Kidney (tissue), 14 donors: Measurements from ENCODE around the gene EIF4ENIF1. TPM values are rescaled to one million over a fixed set of nuclear protein-coding genes. Genes with fewer than 3 reads are reported as not detected.

ENCODE experiments used
- DNase-seq, 5 donors: peaks; one replicate each; pipeline ENCODE4 v3.0.0-alpha.2; 2013 to 2020
- FAIRE-seq: peaks from 2 replicates; lab custom pipeline; 2012; peaks lifted over from hg19 to GRCh38; lab: Jason Lieb, UNC
- H3K27ac ChIP-seq, 2 donors: one replicate each; pipeline ENCODE4 v1.7.0; 2013; ENCODE audit warnings: low read depth in 2 of 2, low read length in 2 of 2, inconsistent platforms in 1 of 2
- H3K27me3 ChIP-seq: one replicate; pipeline ENCODE4 v1.7.1; 2013; ENCODE audit warnings: low read length, inconsistent platforms; ENCODE audit not compliant: control insufficient read depth, insufficient read depth
- H3K36me3 ChIP-seq, 3 donors: one replicate each; pipeline versions ENCODE4 v1.7.0 to v1.7.1; 2013; ENCODE audit warnings: low read length in 3 of 3, control low read depth in 1 of 3, inconsistent platforms in 1 of 3; ENCODE audit not compliant: insufficient read depth in 3 of 3, control insufficient read depth in 2 of 3
- H3K4me1 ChIP-seq, 3 donors: one replicate each; pipeline versions ENCODE4 v1.7.0 to v1.7.1; 2013; ENCODE audit warnings: low read length in 3 of 3, inconsistent platforms in 1 of 3, low read depth in 1 of 3; ENCODE audit not compliant: control insufficient read depth in 2 of 3, insufficient read depth in 2 of 3
- H3K4me3 ChIP-seq, 3 donors: one replicate each; pipeline versions ENCODE4 v1.7.0 to v1.8.1; 2013; ENCODE audit warnings: low read length in 3 of 3, control low read depth in 1 of 3, inconsistent platforms in 1 of 3
- H3K9ac ChIP-seq, 3 donors: one replicate each; pipeline versions ENCODE4 v1.7.0 to v1.7.1; 2013; ENCODE audit warnings: low read length in 3 of 3, control low read depth in 1 of 3, inconsistent platforms in 1 of 3
- H3K9me3 ChIP-seq, 3 donors: one replicate each; pipeline versions ENCODE4 v1.7.0 to v1.7.1; 2013; ENCODE audit warnings: low read length in 3 of 3, control low read depth in 1 of 3, inconsistent platforms in 1 of 3; ENCODE audit not compliant: control insufficient read depth in 2 of 3, insufficient read depth in 1 of 3
- CTCF ChIP-seq: IDR thresholded peaks from 3 replicates; pipeline ENCODE4 v1.5.1; 2012; ENCODE audit warnings: mild to moderate bottlenecking, moderate library complexity, borderline replicate concordance; ENCODE audit not compliant: insufficient read depth; ENCODE audit errors: extremely low read depth
- intact Hi-C: fragments of 100-400 bp; cut with DNase I; formaldehyde crosslinking; loops from one replicate; pipeline ENCODE4 v1.11.1; 2022
- polyA plus RNA-seq: library from polyadenylated mRNA; stranded (reverse); fragments of 350-450 nt; fragmentation: Illumina TruSeq; extraction: RNeasy Lipid Tissue Mini Kit (QIAGEN cat#74804); gene quantifications from one replicate; pipeline ENCODE4 v1.2.3, GENCODE V29; 2014; ENCODE audit warnings: low read depth, low replicate concordance; ENCODE audit not compliant: insufficient read depth
- total RNA-seq: library from RNA; stranded (reverse); fragmentation: NEBNext Ultra II Directional; extraction: Animal tissue kit (Norgen Biotek cat#: 25700); gene quantifications from one replicate; pipeline ENCODE4 v1.2.1, GENCODE V29; 2021
- donor health status: control.
- donor health status: control.
- donor health status: control.
- donor health status: control.
- donor health status: control.
- donor health status: DM: yes; HTN: yes; CAD: no.
- donor health status: Normal renal cell carcinoma (clear cell type).

Gene EIF4ENIF1
- total and polyA plus RNA-seq, 2 donors from 2014 or later = 13.8 to 39.1 TPM

DNA sequence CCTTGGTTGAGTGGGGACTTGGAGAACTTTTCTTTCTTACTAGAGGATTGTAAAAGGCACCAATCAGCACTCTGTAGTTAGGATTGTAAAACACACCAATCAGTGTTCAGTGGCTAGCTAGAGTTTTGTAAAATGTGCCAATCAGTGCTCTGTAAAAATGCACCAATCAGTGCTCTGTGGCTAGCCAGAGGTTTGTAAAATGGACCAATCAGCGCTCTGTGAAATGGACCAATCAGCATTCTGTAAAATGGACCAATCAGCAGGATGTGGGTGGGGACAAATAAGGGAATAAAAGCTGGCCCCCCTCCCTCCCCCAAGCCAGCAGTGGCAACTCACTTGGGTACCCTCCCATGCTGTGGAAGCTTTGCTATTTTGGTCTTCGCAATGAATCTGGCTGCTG is 95.7 kb downstream of the EIF4ENIF1 start:
- Histone ChIP-seq H3K9me3 (no peaks in the 10 kb centered on the region), H3K27ac (no peak overlapping the region), H3K27me3 (no peaks in the 10 kb centered on the region), H3K9ac (no peak overlapping the region), H3K4me3 (no peak overlapping the region), H3K4me1 (peaks cover 0 to 5% (median 0%) of the 10 kb centered on the region in 3 donors), H3K36me3 (no peaks in the 10 kb centered on the region)
- DNase-seq (no peak), FAIRE-seq (no peak)
- intact Hi-C loops = no loop called here
- TF ChIP-seq CTCF = no peak

Other genes starting within 250 kb of the EIF4ENIF1 start
- 42.7 TPM for gene PIK3IP1, start 197.4 kb downstream of the EIF4ENIF1 start, total RNA-seq
- 21.4 TPM for gene PIK3IP1, start 197.4 kb downstream of the EIF4ENIF1 start, polyA plus RNA-seq
- 40.9 TPM for gene PATZ1, start 143.5 kb downstream of the EIF4ENIF1 start, total RNA-seq
- 33.3 TPM for gene PATZ1, start 143.5 kb downstream of the EIF4ENIF1 start, polyA plus RNA-seq
- gene DRG1, start 90.2 kb downstream of the EIF4ENIF1 start, total RNA-seq = 46.5 TPM
- 93.3 TPM for gene DRG1, start 90.2 kb downstream of the EIF4ENIF1 start, polyA plus RNA-seq
- 48.2 TPM for gene SFI1, start 6.7 kb upstream of the EIF4ENIF1 start, total RNA-seq
- 11.4 TPM for gene SFI1, start 6.7 kb upstream of the EIF4ENIF1 start, polyA plus RNA-seq
- gene PISD, start 172.4 kb upstream of the EIF4ENIF1 start, total RNA-seq = 64.9 TPM
- 27.3 TPM for gene PISD, start 172.4 kb upstream of the EIF4ENIF1 start, polyA plus RNA-seq